ENCODE data around the gene RANBP3.
A peak's percentile ranks its signal among the peaks of the same experiment; 100 is the strongest.

RANBP3 gene

DNA sequence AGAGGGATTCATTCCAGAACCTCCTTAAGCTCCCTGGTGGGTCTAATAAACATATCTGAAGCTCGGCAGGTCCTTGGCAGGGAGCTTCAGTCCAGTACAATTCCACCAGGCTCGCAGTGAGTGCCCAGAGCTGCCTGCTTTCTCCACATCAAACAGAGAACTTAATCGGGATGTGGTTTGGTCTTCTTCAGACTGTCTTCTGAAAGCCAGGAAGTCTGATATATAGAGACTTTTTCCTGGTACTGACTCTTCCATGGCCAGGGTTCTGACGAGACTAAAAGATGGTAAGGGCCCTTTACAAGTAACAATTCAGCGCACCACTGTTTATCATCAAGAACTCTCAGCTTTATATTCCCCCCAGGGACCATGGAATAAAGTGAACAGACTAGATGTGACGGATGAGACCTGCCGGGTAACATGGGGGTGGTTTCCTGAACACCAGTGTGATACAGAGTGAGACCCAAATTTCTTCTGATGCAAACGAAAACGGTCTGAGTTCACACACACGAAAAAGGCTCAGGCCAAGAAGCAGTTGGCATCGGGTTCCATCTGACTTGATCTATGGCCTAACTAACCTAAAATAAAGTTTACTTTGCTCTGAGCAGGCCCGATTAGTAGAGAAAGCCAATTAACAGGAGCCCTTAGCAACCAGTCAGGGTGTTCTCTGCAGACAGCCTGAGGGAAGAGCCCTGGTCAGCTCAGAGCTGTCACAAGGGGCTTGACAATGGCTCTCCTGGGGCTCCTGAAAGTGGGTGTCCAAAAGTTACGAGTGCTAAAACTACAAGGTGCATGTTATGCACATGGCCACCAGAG is 29.0 kb downstream of the RANBP3 start:
- TF ChIP-seq, protein P1, sequence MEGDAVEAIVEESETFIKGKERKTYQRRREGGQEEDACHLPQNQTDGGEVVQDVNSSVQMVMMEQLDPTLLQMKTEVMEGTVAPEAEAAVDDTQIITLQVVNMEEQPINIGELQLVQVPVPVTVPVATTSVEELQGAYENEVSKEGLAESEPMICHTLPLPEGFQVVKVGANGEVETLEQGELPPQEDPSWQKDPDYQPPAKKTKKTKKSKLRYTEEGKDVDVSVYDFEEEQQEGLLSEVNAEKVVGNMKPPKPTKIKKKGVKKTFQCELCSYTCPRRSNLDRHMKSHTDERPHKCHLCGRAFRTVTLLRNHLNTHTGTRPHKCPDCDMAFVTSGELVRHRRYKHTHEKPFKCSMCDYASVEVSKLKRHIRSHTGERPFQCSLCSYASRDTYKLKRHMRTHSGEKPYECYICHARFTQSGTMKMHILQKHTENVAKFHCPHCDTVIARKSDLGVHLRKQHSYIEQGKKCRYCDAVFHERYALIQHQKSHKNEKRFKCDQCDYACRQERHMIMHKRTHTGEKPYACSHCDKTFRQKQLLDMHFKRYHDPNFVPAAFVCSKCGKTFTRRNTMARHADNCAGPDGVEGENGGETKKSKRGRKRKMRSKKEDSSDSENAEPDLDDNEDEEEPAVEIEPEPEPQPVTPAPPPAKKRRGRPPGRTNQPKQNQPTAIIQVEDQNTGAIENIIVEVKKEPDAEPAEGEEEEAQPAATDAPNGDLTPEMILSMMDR (IDR thresholded peaks at IDR 0.05; ENCODE audit: borderline replicate concordance, extremely low read depth, low read length, poor library complexity, severe bottlenecking), result no peak
- no peak for TF ChIP-seq EZH2 (IDR thresholded peaks at IDR 0.05; ENCODE audit: borderline replicate concordance, low read depth, low read length, severe bottlenecking)
- DNase-seq (no peak), ATAC-seq (ENCODE audit: insufficient read depth, low read depth) (peak; percentile 33; the same call in 1 of the 3 replicates)
- no peak overlapping the region for H2AFZ ChIP-seq (ENCODE audit: low read depth, low read length)
- H3K27me3 ChIP-seq (ENCODE audit: insufficient read depth, low read length, poor library complexity), result no peaks in the 10 kb centered on the region
- H3K9ac ChIP-seq (ENCODE audit: low read depth, low read length), result no peak overlapping the region
- H3K9me3 ChIP-seq (ENCODE audit: insufficient read depth, low read length, severe bottlenecking), result no peaks in the 10 kb centered on the region
- H3K36me3 ChIP-seq (ENCODE audit: insufficient read depth, low read length), result peaks cover 59% of the 10 kb centered on the region
- peak overlapping the region; percentile 40; the same call in 1 of the 2 replicates for H3K27ac ChIP-seq (ENCODE audit: low read length)
- peaks cover 95% of the 10 kb centered on the region for H4K20me1 ChIP-seq (ENCODE audit: insufficient read depth, low read length)
- H3K4me3 ChIP-seq (ENCODE audit: low read depth in 1 of 2, low read length in 2 of 2), result no peak overlapping the region
- H3K4me2 ChIP-seq (ENCODE audit: insufficient read depth, low read length), result no peak overlapping the region
- peaks cover 17% of the 10 kb centered on the region for H3K4me1 ChIP-seq (ENCODE audit: insufficient read depth, low read length)
- H3K79me2 ChIP-seq (ENCODE audit: insufficient read depth, low read length), result peaks cover 100% of the 10 kb centered on the region

DNA sequence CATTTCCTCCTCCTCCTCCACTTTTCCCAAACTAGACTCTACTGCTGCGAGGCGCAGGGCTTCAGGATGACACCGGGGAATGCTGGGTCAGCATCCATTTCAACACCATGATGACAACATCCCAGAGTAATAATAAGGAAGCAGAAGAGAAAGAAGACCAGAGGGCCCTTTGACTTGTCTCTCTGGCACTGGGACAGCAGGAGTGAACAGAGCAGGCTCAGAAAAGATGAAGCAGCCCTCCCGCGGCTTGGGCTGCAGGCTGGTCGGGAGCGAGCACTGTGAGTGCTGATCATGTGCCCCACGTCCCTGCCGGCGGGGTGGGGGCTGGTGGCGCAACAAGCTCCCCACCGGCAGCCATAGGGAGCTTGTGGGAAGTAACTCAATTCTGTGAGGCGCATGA is 30.5 kb downstream of the RANBP3 start:
- no peak overlapping the region for H2AFZ ChIP-seq (ENCODE audit: low read depth, low read length)
- TF ChIP-seq EZH2 (IDR thresholded peaks at IDR 0.05; ENCODE audit: borderline replicate concordance, low read depth, low read length, severe bottlenecking), result no peak
- TF ChIP-seq, protein P1 (IDR thresholded peaks at IDR 0.05; ENCODE audit: borderline replicate concordance, extremely low read depth, low read length, poor library complexity, severe bottlenecking), result no peak
- H3K9me3 ChIP-seq (ENCODE audit: insufficient read depth, low read length, severe bottlenecking), result no peaks in the 10 kb centered on the region
- DNase-seq (no peak), ATAC-seq (ENCODE audit: insufficient read depth, low read depth) (no peak)
- no peak overlapping the region for H3K4me3 ChIP-seq (ENCODE audit: low read depth in 1 of 2, low read length in 2 of 2)
- peaks cover 100% of the 10 kb centered on the region for H3K79me2 ChIP-seq (ENCODE audit: insufficient read depth, low read length)
- no peak overlapping the region for H3K27ac ChIP-seq (ENCODE audit: low read length)
- H3K4me2 ChIP-seq (ENCODE audit: insufficient read depth, low read length), result no peak overlapping the region
- H3K27me3 ChIP-seq (ENCODE audit: insufficient read depth, low read length, poor library complexity), result no peaks in the 10 kb centered on the region
- H3K36me3 ChIP-seq (ENCODE audit: insufficient read depth, low read length), result peaks cover 59% of the 10 kb centered on the region
- H4K20me1 ChIP-seq (ENCODE audit: insufficient read depth, low read length), result peaks cover 93% of the 10 kb centered on the region
- H3K4me1 ChIP-seq (ENCODE audit: insufficient read depth, low read length), result 0 out of 2 replicates have a peak, but pooled peaks cover 4% of the 10 kb centered on the region
- no peak overlapping the region for H3K9ac ChIP-seq (ENCODE audit: low read depth, low read length)

DNA sequence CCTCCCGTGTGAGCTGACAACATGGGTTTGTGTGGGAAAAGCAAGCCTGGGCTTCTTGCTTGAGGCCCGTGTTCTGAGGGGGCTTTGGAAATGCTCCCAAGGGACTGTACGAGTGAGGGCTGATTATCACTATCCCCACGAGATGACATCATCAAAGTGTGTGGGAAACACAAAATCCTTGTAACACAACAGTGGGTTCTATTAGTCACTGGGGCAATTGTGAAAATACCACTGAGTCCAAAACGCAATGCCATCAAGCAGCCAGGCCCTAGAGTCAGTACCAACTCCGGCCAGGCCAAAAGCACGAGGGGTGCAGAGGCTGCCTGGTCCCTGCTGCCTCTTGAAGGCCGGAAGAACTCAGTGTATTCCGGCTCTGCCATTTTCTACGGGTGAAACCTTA is 34.3 kb downstream of the RANBP3 start:
- Histone ChIP-seq H3K36me3 (ENCODE audit: insufficient read depth, low read length) (peaks cover 56% of the 10 kb centered on the region), H4K20me1 (ENCODE audit: insufficient read depth, low read length) (peaks cover 87% of the 10 kb centered on the region), H2AFZ (ENCODE audit: low read depth, low read length) (no peak overlapping the region), H3K27ac (ENCODE audit: low read length) (no peak overlapping the region), H3K27me3 (ENCODE audit: insufficient read depth, low read length, poor library complexity) (no peaks in the 10 kb centered on the region), H3K4me1 (ENCODE audit: insufficient read depth, low read length) (no peaks in the 10 kb centered on the region), H3K4me3 (ENCODE audit: low read depth in 1 of 2, low read length in 2 of 2) (no peak overlapping the region), H3K4me2 (ENCODE audit: insufficient read depth, low read length) (no peak overlapping the region), H3K9ac (ENCODE audit: low read depth, low read length) (no peak overlapping the region), H3K9me3 (ENCODE audit: insufficient read depth, low read length, severe bottlenecking) (no peaks in the 10 kb centered on the region), H3K79me2 (ENCODE audit: insufficient read depth, low read length) (peaks cover 100% of the 10 kb centered on the region)
- TF ChIP-seq, protein P1 (IDR thresholded peaks at IDR 0.05; ENCODE audit: borderline replicate concordance, extremely low read depth, low read length, poor library complexity, severe bottlenecking), result no peak
- no peak for TF ChIP-seq EZH2 (IDR thresholded peaks at IDR 0.05; ENCODE audit: borderline replicate concordance, low read depth, low read length, severe bottlenecking)
- ATAC-seq (ENCODE audit: insufficient read depth, low read depth), result no peak
- DNase-seq, result no peak
